B cell (primary cell): ENCODE results near the gene ARAP2. TPM values are rescaled to one million over a fixed set of nuclear protein-coding genes. Genes with fewer than 3 reads are reported as not detected.

Experiments used
- ATAC-seq: fragments of 200-7000 bp; cut with Tn5 transposase; one replicate; pipeline ENCODE4 v1.10.0; 2021; ENCODE audit warnings: low read depth, mild to moderate bottlenecking, moderate number of reproducible peaks, moderate library complexity
- CTCF ChIA-PET: fragments of 350-600 bp; sonication (Branson Sonifier 250); formaldehyde crosslinking; loops from one replicate; lab custom pipeline; 2021; ENCODE audit warnings: antibody characterized with exemption, inconsistent platforms; lab: Charles Lee
- POLR2A ChIA-PET: fragments of 350-600 bp; sonication (Branson Sonifier 250); formaldehyde crosslinking; loops from one replicate; lab custom pipeline; 2021; ENCODE audit warnings: antibody characterized with exemption; lab: Charles Lee
- DNase-seq: peaks from one replicate; pipeline ENCODE4 v3.0.0; 2013
- H2AFZ ChIP-seq: 2 replicates; pipeline ENCODE4 v1.6.1; 2012; ENCODE audit warnings: mild to moderate bottlenecking, low read depth, low read length; ENCODE audit not compliant: insufficient read depth, poor library complexity, severe bottlenecking
- H3K27ac ChIP-seq, 2 donors: 1 replicate in 1 of 2; 2 replicates in 1 of 2; pipeline ENCODE4 v1.5.1; 2012 to 2013; ENCODE audit warnings: low read length in 2 of 2, mild to moderate bottlenecking in 2 of 2, moderate library complexity in 1 of 2
- H3K27me3 ChIP-seq, 4 experiments: fragments of 200-600 bp in 1 of 4; sonication (generic) in 1 of 4; replicated peaks in 1 of 4; 1 replicate in 2 of 4; 2 replicates in 2 of 4; pipeline versions ENCODE4 v1.6.1 to v1.7.0; 2013 to 2016; ENCODE audit warnings: low read length in 3 of 4, mild to moderate bottlenecking in 2 of 4, mixed read lengths in 1 of 4, moderate library complexity in 1 of 4; ENCODE audit not compliant: insufficient read depth in 4 of 4, control insufficient read depth in 3 of 4; ENCODE audit errors: control extremely low read depth in 1 of 4
- H3K36me3 ChIP-seq, 2 experiments: replicated peaks in 1 of 2; 1 replicate in 1 of 2; 2 replicates in 1 of 2; pipeline versions ENCODE4 v1.6.1 to v1.7.1; 2013; ENCODE audit warnings: low read length in 1 of 2; ENCODE audit not compliant: insufficient read depth in 2 of 2, control insufficient read depth in 1 of 2; ENCODE audit errors: control extremely low read depth in 1 of 2, extremely low read depth in 1 of 2
- H3K4me1 ChIP-seq, 2 donors: fragments of 200-600 bp in 1 of 2; sonication (generic) in 1 of 2; 1 replicate in 1 of 2; 2 replicates in 1 of 2; pipeline versions ENCODE4 v1.5.1 to v1.6.1; 2013 to 2017; ENCODE audit warnings: low read length in 2 of 2; ENCODE audit not compliant: control insufficient read depth in 2 of 2, insufficient read depth in 2 of 2
- H3K4me2 ChIP-seq: replicated peaks from 2 replicates; pipeline ENCODE3; 2012; ENCODE audit warnings: mild to moderate bottlenecking, low read depth, low read length; ENCODE audit not compliant: poor library complexity, severe bottlenecking
- H3K4me3 ChIP-seq, 5 experiments: fragments of 200-600 bp in 1 of 5; sonication (generic) in 1 of 5; 1 replicate in 3 of 5; 2 replicates in 2 of 5; pipeline versions ENCODE4 v1.5.1 to v1.7.0; 2011 to 2016; ENCODE audit warnings: low read length in 4 of 5, mild to moderate bottlenecking in 4 of 5, low read depth in 2 of 5, control low read depth in 1 of 5, moderate library complexity in 1 of 5; ENCODE audit not compliant: insufficient read depth in 1 of 5; ENCODE audit errors: control extremely low read depth in 1 of 5, extremely low read depth in 1 of 5
- H3K79me2 ChIP-seq: fragments of 200-600 bp; sonication (generic); one replicate; pipeline ENCODE4 v1.6.0; 2016; ENCODE audit warnings: low read length; ENCODE audit not compliant: control insufficient read depth, insufficient read depth
- H3K9ac ChIP-seq: fragments of 200-600 bp; sonication (generic); 2 replicates; pipeline ENCODE4 v1.6.1; 2017; ENCODE audit warnings: mild to moderate bottlenecking, low read length, moderate library complexity
- H3K9me3 ChIP-seq, 3 donors: one replicate each; pipeline versions ENCODE4 v1.6.1 to v1.7.1; 2013; ENCODE audit warnings: low read length in 2 of 3; ENCODE audit not compliant: control insufficient read depth in 2 of 3, insufficient read depth in 1 of 3; ENCODE audit errors: control extremely low read depth in 1 of 3
- H4K20me1 ChIP-seq: 2 replicates; pipeline ENCODE4 v1.6.0; 2012; ENCODE audit warnings: mild to moderate bottlenecking, low read length; ENCODE audit not compliant: insufficient read depth, control insufficient read depth, poor library complexity, severe bottlenecking
- H3K27ac Mint-ChIP-seq: one replicate; pipeline ENCODE4 v1.8.0; 2021; ENCODE audit warnings: mixed read lengths
- H3K27me3 Mint-ChIP-seq: one replicate; pipeline ENCODE4 v1.8.0; 2021; ENCODE audit warnings: mixed read lengths
- H3K4me1 Mint-ChIP-seq: one replicate; pipeline ENCODE4 v1.8.0; 2021; ENCODE audit warnings: mixed read lengths
- H3K4me3 Mint-ChIP-seq: one replicate; pipeline ENCODE4 v1.8.0; 2021; ENCODE audit warnings: mixed read lengths
- H3K9me3 Mint-ChIP-seq: one replicate; pipeline ENCODE4 v1.8.0; 2022; ENCODE audit warnings: mixed read lengths; ENCODE audit not compliant: insufficient read depth
- CTCF ChIP-seq: fragments of 200-600 bp; IDR thresholded peaks from one replicate; pipeline ENCODE4 v1.8.0; 2022; ENCODE audit warnings: antibody characterized with exemption, mild to moderate bottlenecking
- EZH2 ChIP-seq: IDR thresholded peaks from 2 replicates; pipeline ENCODE4 v1.6.1; 2012; ENCODE audit warnings: borderline replicate concordance, low read depth, mild to moderate bottlenecking, moderate library complexity, low read length; ENCODE audit not compliant: insufficient read depth, poor library complexity, severe bottlenecking
- WGBS: methylation state at CpG from one replicate; pipeline ENCODE4 v1.1.5; 2013; ENCODE audit warnings: missing lambda C conversion rate; ENCODE audit not compliant: insufficient coverage; 5-methylcytosine and 5-hydroxymethylcytosine counted together
- intact Hi-C: fragments of 100-400 bp; cut with micrococcal nuclease; formaldehyde crosslinking; loops from one replicate; pipeline ENCODE4 v1.10.0; 2022
- polyA plus RNA-seq: library from polyadenylated mRNA; depleted of rRNA; stranded (reverse); fragments of >200 nt; gene quantifications from 2 replicates; pipeline ENCODE4 v1.2.3, GENCODE V29; 2012
- total RNA-seq, 2 donors: library from RNA; stranded (reverse); fragments of 120-200 nt in 1 of 2; gene quantifications; 1 replicate in 1 of 2; 2 replicates in 1 of 2; pipeline versions ENCODE4 v1.2.3 to v1.2.4, GENCODE V29; 2013 to 2022

ARAP2 gene
- total and polyA plus RNA-seq, 2 donors (not counting 1 experiment from before 2014, with no cell fraction given), result 13.2 to 88.0 TPM

- intact Hi-C loops, result no loop called here
- no peaks in the 10 kb centered on the region for H3K4me1 Mint-ChIP-seq
- DNase-seq, result no peak
- H3K9me3 Mint-ChIP-seq, result no peaks in the 10 kb centered on the region
- Histone ChIP-seq H3K27ac (no peak overlapping the region), H3K79me2 (no peaks in the 10 kb centered on the region), H4K20me1 (no peaks in the 10 kb centered on the region), H3K4me3 (no peak overlapping the region), H2AFZ (no peak overlapping the region), H3K36me3 (peaks cover 5 to 33% of the 10 kb centered on the region in 2 experiments), H3K9me3 (no peaks in the 10 kb centered on the region), H3K4me2 (no peak overlapping the region), H3K4me1 (no peaks in the 10 kb centered on the region), H3K9ac (no peak overlapping the region), H3K27me3 (no peaks in the 10 kb centered on the region)
- no peak overlapping the region for H3K27ac Mint-ChIP-seq
- H3K4me3 Mint-ChIP-seq, result no peak overlapping the region
- TF ChIP-seq EZH2 (no peak), CTCF (no peak)
- H3K27me3 Mint-ChIP-seq, result no peaks in the 10 kb centered on the region
- ChIA-PET POLR2A (no interaction called here), CTCF (interaction anchor here (1.1 kb wide), 1 partner anchor 226 kb away, joined by 3 read pairs; no protein-coding TSS in a partner anchor)
- no peak for ATAC-seq
These were observed 70.4 kb downstream of the ARAP2 start for GRCh38 chr4:36173905-36174304.

- H3K4me3 ChIP-seq, result no peak overlapping the region
- H3K27me3 ChIP-seq, result no peaks in the 10 kb centered on the region
- no CpG with 5 or more reads among the region's 2 CpGs for WGBS
- Mint-ChIP-seq H3K27ac (no peak overlapping the region), H3K9me3 (no peaks in the 10 kb centered on the region), H3K4me3 (no peak overlapping the region), H3K4me1 (no peaks in the 10 kb centered on the region), H3K27me3 (no peaks in the 10 kb centered on the region)
- no peak overlapping the region for H3K27ac ChIP-seq
- H3K4me1 ChIP-seq, result no peaks in the 10 kb centered on the region
- ChIA-PET POLR2A (no interaction called here), CTCF (interaction anchor here (1.0 to 1.1 kb wide), 2 partner anchors 227 kb away, joined by 3 read pairs; no protein-coding TSS in a partner anchor)
- DNase-seq (no peak), ATAC-seq (no peak)
- no peaks in the 10 kb centered on the region for H4K20me1 ChIP-seq
- H3K36me3 ChIP-seq, result peaks cover 5 to 34% of the 10 kb centered on the region in 2 experiments
- TF ChIP-seq EZH2, result no peak
- no peak for TF ChIP-seq CTCF
- intact Hi-C loops, result no loop called here
- H3K79me2 ChIP-seq, result no peaks in the 10 kb centered on the region
- H3K9me3 ChIP-seq, result no peaks in the 10 kb centered on the region
- no peak overlapping the region for H2AFZ ChIP-seq
- no peak overlapping the region for H3K9ac ChIP-seq
- H3K4me2 ChIP-seq, result no peak overlapping the region
These were observed 71.7 kb downstream of the ARAP2 start for GRCh38 chr4:36172656-36173055.
